Thymus (tissue), 11 donors: Measurements from ENCODE around the gene DZIP1. TPM values are rescaled to one million over a fixed set of nuclear protein-coding genes. Genes with fewer than 3 reads are reported as not detected.

ENCODE experiments used
- DNase-seq, 9 donors: peaks; one replicate each; pipeline ENCODE4 v3.0.0-alpha.2; 2013; ENCODE audit warnings: low spot score in 9 of 9, low read depth in 6 of 9, missing footprints in 1 of 9
- H3K27ac ChIP-seq, 2 donors: one replicate each; pipeline ENCODE4 v1.5.1; 2013; ENCODE audit warnings: control low read depth in 1 of 2, low read depth in 1 of 2, low read length in 1 of 2, mild to moderate bottlenecking in 1 of 2, moderate library complexity in 1 of 2
- H3K27me3 ChIP-seq, 2 donors: one replicate each; pipeline ENCODE4 v1.5.1; 2013; ENCODE audit warnings: low read length in 1 of 2; ENCODE audit not compliant: control insufficient read depth in 2 of 2, insufficient read depth in 1 of 2
- H3K36me3 ChIP-seq, 2 donors: one replicate each; pipeline ENCODE4 v1.5.1; 2013; ENCODE audit warnings: low read length in 1 of 2, mild to moderate bottlenecking in 1 of 2, moderate library complexity in 1 of 2; ENCODE audit not compliant: control insufficient read depth in 2 of 2, insufficient read depth in 2 of 2
- H3K4me1 ChIP-seq, 2 donors: one replicate each; pipeline ENCODE4 v1.5.1; 2013; ENCODE audit warnings: low read length in 2 of 2; ENCODE audit not compliant: control insufficient read depth in 2 of 2, insufficient read depth in 2 of 2
- H3K4me3 ChIP-seq, 2 donors: one replicate each; pipeline ENCODE4 v1.5.1; 2013; ENCODE audit warnings: low read length in 2 of 2, control low read depth in 1 of 2, mild to moderate bottlenecking in 1 of 2
- H3K9me3 ChIP-seq, 2 donors: one replicate each; pipeline ENCODE4 v1.5.1; 2013; ENCODE audit warnings: low read length in 1 of 2, mild to moderate bottlenecking in 1 of 2; ENCODE audit not compliant: control insufficient read depth in 2 of 2, insufficient read depth in 1 of 2
- WGBS: extraction: QIAGEN DNeasy Blood & Tissue Kit; methylation state at CpG from one replicate; pipeline ENCODE4 v1.1.7; 2013; 5-methylcytosine and 5-hydroxymethylcytosine counted together
- polyA plus RNA-seq: library from polyadenylated mRNA; stranded (reverse); fragments of 200-250 nt; gene quantifications from one replicate; pipeline ENCODE4 v1.2.3, GENCODE V29; 2013
- total RNA-seq: library from RNA; stranded (reverse); fragments of 120-200 nt; gene quantifications from one replicate; pipeline ENCODE4 v1.2.4, GENCODE V29; 2013
- donor health status: healthy.

The DZIP1 gene
- total and polyA plus RNA-seq, 2 donors = 5.5 to 7.0 TPM

DNA sequence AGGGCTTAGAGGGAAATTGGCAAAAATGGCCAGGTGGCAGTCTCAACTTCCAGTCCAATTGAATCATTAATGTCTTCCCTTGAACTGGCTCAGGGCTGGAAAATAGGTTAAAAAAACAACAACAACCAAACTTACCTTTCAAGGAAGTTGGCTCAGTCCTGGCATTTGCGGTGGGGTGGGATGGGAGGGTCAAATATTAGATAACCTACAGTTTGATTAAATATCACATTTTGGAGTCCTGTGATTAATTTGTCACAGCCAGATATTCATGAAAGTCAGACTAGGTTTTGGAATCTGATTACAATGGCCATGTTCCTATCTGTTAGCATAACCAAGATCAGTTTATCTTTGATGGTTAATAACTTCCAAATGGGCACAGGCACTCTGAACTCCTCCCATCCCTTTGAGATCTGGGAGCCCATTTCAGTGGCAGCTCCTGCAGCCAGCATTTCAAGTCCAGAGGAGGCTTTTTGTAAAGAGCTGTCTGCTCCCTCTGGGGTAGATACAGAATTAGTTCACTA, 7.8 kb upstream of the DZIP1 start:
- WGBS = 56% methylated on average over 1 of the region's 1 CpG
- no peaks in the 10 kb centered on the region for H3K4me1 ChIP-seq

DNA sequence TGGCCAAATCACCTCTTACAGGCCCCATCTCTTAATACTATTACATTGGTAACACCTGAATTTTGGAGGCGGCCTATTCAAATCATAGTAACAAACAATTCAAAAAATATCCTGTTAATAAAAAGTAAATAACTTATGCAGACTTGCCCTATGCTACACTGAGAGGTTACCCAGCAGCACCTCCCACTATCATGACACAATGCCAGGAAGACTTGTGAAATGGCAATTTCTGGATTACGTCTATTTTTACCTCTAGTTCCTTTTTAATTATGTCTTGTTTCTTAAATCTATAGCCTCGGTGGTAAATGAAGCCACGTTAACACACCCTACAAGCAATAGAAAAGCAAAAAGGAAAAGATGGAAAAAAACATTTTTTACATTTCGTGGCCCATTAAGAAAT, 6.2 kb upstream of the DZIP1 start:
- Histone ChIP-seq H3K4me3 (no peak overlapping the region), H3K4me1 (no peaks in the 10 kb centered on the region), H3K27me3 (peaks cover 0 to 4% of the 10 kb centered on the region in 2 donors), H3K27ac (no peak overlapping the region), H3K9me3 (no peaks in the 10 kb centered on the region), H3K36me3 (no peaks in the 10 kb centered on the region)
- DNase-seq = no peak
- WGBS = 96% methylated on average over 5 of the region's 5 CpGs

More for the DNA sequence above, 7.8 kb upstream of the DZIP1 start:
- Histone ChIP-seq H3K27ac (no peak overlapping the region), H3K27me3 (no peaks in the 10 kb centered on the region), H3K4me3 (no peak overlapping the region), H3K36me3 (no peaks in the 10 kb centered on the region), H3K9me3 (no peaks in the 10 kb centered on the region)
- no peak for DNase-seq

DNA sequence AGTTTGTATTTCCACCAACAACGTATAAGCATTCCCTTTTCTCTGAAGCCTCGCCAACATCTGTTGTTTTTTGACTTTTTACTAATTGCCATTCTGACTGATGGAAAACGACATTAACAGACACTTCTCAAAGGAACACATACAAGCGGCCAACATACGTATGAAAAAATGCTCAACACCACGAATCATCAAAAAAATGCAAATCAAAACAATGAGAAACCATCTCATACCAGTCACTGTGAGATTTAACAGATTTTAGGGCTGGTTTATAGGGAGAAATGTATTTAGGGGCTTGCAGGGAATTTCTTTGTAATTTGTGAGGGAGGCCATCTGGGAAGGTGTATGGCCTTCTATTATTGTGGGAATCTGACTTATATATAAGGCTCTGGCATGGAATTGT, 2.8 kb upstream of the DZIP1 start:
- Histone ChIP-seq H3K36me3 (no peaks in the 10 kb centered on the region), H3K4me1 (no peaks in the 10 kb centered on the region), H3K27ac (no peak overlapping the region), H3K9me3 (no peaks in the 10 kb centered on the region), H3K4me3 (no peak overlapping the region), H3K27me3 (peaks cover 24 to 35% of the 10 kb centered on the region in 2 donors)
- DNase-seq = no peak
- 85% methylated on average over 6 of the region's 6 CpGs for WGBS

DNA sequence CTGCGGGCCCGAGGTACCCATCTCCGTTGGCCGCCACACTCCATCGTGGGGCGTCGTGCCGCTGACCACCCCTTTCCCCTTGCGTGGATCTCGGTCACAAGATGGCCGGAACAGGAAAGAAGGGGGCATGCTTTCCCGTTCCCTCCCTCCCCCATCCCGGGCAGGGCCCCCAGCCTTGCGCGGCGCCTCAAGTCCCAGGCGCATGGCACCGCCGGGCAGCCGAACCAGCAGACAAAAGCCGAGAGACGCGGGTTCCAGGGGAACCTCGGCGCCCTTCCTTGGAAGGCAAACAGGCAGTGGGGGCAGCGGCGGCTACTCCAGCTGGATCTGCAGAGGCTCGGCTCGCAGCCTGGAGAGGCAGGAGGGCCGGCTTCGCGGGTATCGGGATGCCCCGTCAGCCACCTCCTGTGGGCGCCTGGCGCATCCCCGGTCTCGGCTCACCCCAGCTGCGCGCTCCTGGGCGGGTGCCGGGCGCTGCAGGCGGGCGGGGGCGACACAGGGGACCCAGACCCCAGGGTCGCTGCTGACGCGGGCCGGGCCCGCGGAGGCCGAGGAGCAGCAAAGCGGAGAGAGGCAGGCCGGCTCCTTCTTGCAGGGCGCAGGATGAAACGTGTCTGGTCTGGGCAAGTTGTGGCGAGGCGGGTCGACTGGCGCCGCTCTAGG, 439 bp downstream of the DZIP1 start:
- DNase-seq = peak in 1 of 9 donors; percentile 12
- Histone ChIP-seq H3K4me3 (peak overlapping the region; percentile 31 to 46), H3K4me1 (no peaks in the 10 kb centered on the region), H3K36me3 (no peaks in the 10 kb centered on the region), H3K27me3 (peaks cover 37 to 62% of the 10 kb centered on the region in 2 donors), H3K27ac (no peak overlapping the region), H3K9me3 (no peaks in the 10 kb centered on the region)
- 2% methylated on average over 62 of the region's 62 CpGs for WGBS

GRCh38 chr13:95643571-95643935, 953 bp downstream of the DZIP1 start:
- H3K27ac ChIP-seq = no peak overlapping the region
- H3K27me3 ChIP-seq = peaks cover 37 to 62% of the 10 kb centered on the region in 2 donors
- WGBS = 27% methylated on average over 16 of the region's 16 CpGs
- no peak for DNase-seq
- no peaks in the 10 kb centered on the region for H3K9me3 ChIP-seq
- H3K36me3 ChIP-seq = no peaks in the 10 kb centered on the region
- peak overlapping the region in 1 of 2 donors; percentile 31 for H3K4me3 ChIP-seq
- H3K4me1 ChIP-seq = no peaks in the 10 kb centered on the region

DNA sequence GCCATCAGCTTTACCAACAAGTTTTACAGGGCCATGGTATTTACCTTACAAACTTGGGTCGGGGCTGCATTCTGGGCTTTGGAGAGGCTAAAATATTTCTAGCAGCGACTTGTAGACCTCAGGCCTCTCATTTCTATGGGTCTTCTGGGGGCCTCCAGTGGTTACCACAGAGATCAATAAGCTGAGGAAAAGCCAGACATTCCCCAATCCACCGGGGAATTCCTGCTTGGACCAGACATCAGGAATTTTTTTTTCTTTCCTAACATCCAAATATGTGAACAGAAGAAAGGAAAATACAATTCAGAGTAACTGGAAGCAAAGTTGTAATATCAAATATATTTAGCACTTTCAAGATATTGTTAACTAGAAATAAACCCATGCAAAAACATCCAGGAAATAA, 1.5 kb downstream of the DZIP1 start:
- no peak for DNase-seq
- Histone ChIP-seq H3K27ac (no peak overlapping the region), H3K36me3 (no peaks in the 10 kb centered on the region), H3K4me3 (no peak overlapping the region), H3K4me1 (no peaks in the 10 kb centered on the region), H3K27me3 (peaks cover 37 to 62% of the 10 kb centered on the region in 2 donors), H3K9me3 (no peaks in the 10 kb centered on the region)
- 82% methylated on average over 3 of the region's 3 CpGs for WGBS

DNA sequence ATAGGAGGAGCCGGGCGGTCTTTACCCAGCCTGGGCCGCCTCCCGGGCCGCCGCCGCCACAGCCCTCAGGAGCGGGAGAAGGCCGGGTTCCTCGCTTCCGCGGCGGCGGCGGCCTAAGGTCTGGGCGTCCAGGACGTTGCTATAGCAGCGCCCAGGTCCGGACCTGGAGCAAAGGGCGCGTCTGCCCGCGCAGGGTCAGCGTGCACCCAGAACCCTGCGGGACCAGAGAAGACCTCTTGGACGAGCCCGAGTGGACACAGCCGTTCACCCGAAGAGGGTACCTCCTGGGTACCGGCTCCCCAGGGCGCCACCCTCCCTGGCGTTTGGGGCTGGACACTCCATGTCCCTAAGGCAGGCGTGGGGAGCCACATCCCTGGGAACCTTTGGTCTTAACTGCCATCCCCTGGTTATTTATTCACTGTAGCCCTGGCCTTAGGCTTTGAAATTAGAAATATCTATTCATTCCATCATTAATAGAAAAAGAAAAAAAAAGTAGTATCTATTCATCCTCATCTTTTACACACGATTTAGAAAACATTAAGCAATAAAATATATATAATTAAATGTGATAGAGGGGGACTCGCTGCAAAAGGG, 2.4 kb downstream of the DZIP1 start:
- Histone ChIP-seq H3K4me3 (no peak overlapping the region), H3K4me1 (no peaks in the 10 kb centered on the region), H3K27ac (no peak overlapping the region), H3K27me3 (peaks cover 37 to 62% of the 10 kb centered on the region in 2 donors), H3K36me3 (no peaks in the 10 kb centered on the region), H3K9me3 (no peaks in the 10 kb centered on the region)
- WGBS = 13% methylated on average over 35 of the region's 35 CpGs
- peak in 1 of 9 donors; percentile 14 for DNase-seq

GRCh38 chr13:95641291-95642027, 3.0 kb downstream of the DZIP1 start:
- H3K27ac ChIP-seq = no peak overlapping the region
- DNase-seq = no peak

DNA sequence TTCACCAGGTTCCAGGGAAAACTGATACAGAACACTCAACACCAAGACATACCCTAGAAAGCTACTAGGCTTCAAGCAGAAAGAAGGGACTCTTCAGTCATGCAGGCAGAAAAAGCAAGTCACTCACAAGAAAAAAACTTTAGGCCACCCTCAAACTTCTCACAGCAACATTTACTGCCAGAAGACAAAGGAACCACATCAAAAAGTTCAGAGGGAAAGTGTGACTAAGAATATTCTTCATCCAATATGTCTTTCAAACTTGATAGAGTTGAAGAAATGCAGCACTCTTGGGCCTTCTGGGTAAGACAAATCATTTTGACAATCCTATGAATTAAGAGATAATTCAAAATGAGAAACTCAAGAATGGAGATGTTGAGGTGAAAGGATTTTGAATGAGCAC, 7.7 kb downstream of the DZIP1 start:
- no peaks in the 10 kb centered on the region for H3K36me3 ChIP-seq
- H3K4me1 ChIP-seq = no peaks in the 10 kb centered on the region
- DNase-seq = peak in 5 of 9 donors; percentile 23 to 68 (median 27)
- H3K4me3 ChIP-seq = no peak overlapping the region
- no peak overlapping the region for H3K27ac ChIP-seq
- no peaks in the 10 kb centered on the region for H3K9me3 ChIP-seq
- peaks cover 9 to 23% of the 10 kb centered on the region in 2 donors for H3K27me3 ChIP-seq

More at GRCh38 chr13:95641291-95642027, 3.0 kb downstream of the DZIP1 start:
- Histone ChIP-seq H3K27me3 (peaks cover 37 to 60% of the 10 kb centered on the region in 2 donors), H3K9me3 (no peaks in the 10 kb centered on the region), H3K4me3 (peak overlapping the region in 1 of 2 donors; percentile 7), H3K36me3 (no peaks in the 10 kb centered on the region), H3K4me1 (no peaks in the 10 kb centered on the region)
- 49% methylated on average over 58 of the region's 58 CpGs for WGBS
